ENCODE results near the gene SCGB1A1.
A peak's percentile ranks its signal among the peaks of the same experiment; 100 is the strongest.

SCGB1A1 gene

GRCh38 chr11:62471603-62472002, 52.8 kb downstream of the SCGB1A1 start:
- no peak overlapping the region for H3K4me3 ChIP-seq (ENCODE audit: low read depth, low read length)
- no peaks in the 10 kb centered on the region for H3K4me1 ChIP-seq
- H3K36me3 ChIP-seq, result no peaks in the 10 kb centered on the region
- TF ChIP-seq CTCF (IDR thresholded peaks at IDR 0.05; ENCODE audit: low read depth, low read length), result no peak
- no peak for DNase-seq
- no peaks in the 10 kb centered on the region for H3K9me3 ChIP-seq
- no peaks in the 10 kb centered on the region for H3K27me3 ChIP-seq

GRCh38 chr11:62472063-62472884, 53.4 kb downstream of the SCGB1A1 start:
- TF ChIP-seq CTCF (IDR thresholded peaks at IDR 0.05; ENCODE audit: low read depth, low read length), result no peak
- no peaks in the 10 kb centered on the region for H3K9me3 ChIP-seq
- DNase-seq, result peak; percentile 38
- no peaks in the 10 kb centered on the region for H3K27me3 ChIP-seq
- no peaks in the 10 kb centered on the region for H3K4me1 ChIP-seq
- no peaks in the 10 kb centered on the region for H3K36me3 ChIP-seq
- H3K4me3 ChIP-seq (ENCODE audit: low read depth, low read length), result no peak overlapping the region
